Measurements from ENCODE around the gene PPP2R5E.

DNA sequence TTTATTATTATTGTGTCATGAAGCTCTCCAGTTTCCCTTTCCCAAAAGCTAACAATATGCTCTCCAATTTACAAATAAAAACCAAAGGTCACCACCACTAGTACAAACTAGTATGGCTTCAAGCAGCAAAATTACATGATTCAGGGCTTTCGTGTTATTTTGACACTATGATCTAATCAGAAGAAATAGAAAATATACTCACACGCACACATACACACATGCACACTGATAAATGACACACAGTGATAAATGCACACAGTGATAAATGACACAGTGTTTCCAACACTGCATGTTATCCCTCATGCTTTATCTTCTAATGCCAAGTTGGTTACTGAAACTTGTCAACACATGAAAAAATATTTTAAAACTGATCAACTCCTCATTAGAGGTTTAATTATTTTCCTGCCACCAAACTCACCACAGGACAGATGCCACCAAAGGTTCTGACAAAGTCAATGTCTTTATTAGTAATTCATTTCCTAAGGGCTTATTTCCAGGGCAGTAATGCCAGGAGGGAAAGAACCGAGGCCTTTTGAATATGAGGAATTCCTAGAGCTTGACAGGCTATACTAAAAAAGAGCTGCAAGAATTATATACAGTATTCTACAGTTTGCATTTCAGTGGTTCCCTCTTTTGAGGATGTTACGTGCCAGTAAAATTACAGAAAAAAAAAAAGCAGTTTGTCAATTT, 82.4 kb downstream of the PPP2R5E start:
- TF ChIP-seq POLR2AphosphoS5 (IDR thresholded peaks at IDR 0.05; ENCODE audit: borderline replicate concordance, low read depth, low read length) = no peak
- no peak for TF ChIP-seq EZH2 (IDR thresholded peaks at IDR 0.05)
